CD14-positive monocyte (primary cell): ENCODE results near the gene HCST. TPM values are rescaled to one million over a fixed set of nuclear protein-coding genes. Genes with fewer than 3 reads are reported as not detected.

Source experiments
- DNase-seq, 3 donors: peaks; one replicate each; pipeline ENCODE4 v3.0.0-alpha.2; 2011 to 2022
- H2AFZ ChIP-seq: 2 replicates; pipeline ENCODE4 v1.6.0; 2012; ENCODE audit warnings: mild to moderate bottlenecking, low read depth, low read length, inconsistent platforms; ENCODE audit not compliant: insufficient read depth, poor library complexity, severe bottlenecking
- H3K27ac ChIP-seq, 2 donors: 1 replicate in 1 of 2; 2 replicates in 1 of 2; pipeline ENCODE4 v1.5.1; 2012 to 2013; ENCODE audit warnings: low read length in 2 of 2, control low read depth in 1 of 2, inconsistent platforms in 1 of 2, low read depth in 1 of 2, mild to moderate bottlenecking in 1 of 2
- H3K27me3 ChIP-seq, 2 donors: one replicate each; pipeline versions ENCODE4 v1.6.0 to v1.6.1; 2011 to 2013; ENCODE audit warnings: low read length in 2 of 2; ENCODE audit not compliant: control insufficient read depth in 2 of 2, insufficient read depth in 2 of 2
- H3K36me3 ChIP-seq, 2 donors: replicated peaks in 1 of 2; 1 replicate in 1 of 2; 2 replicates in 1 of 2; pipeline versions ENCODE4 v1.5.1 to v1.6.1; 2012 to 2013; ENCODE audit warnings: low read length in 2 of 2, control low read depth in 1 of 2, inconsistent platforms in 1 of 2, mild to moderate bottlenecking in 1 of 2; ENCODE audit not compliant: insufficient read depth in 2 of 2, control insufficient read depth in 1 of 2
- H3K4me1 ChIP-seq, 2 donors: 1 replicate in 1 of 2; 2 replicates in 1 of 2; pipeline versions ENCODE4 v1.5.1 to v1.6.1; 2012 to 2013; ENCODE audit warnings: low read length in 2 of 2, control low read depth in 1 of 2, inconsistent platforms in 1 of 2, mild to moderate bottlenecking in 1 of 2, moderate library complexity in 1 of 2; ENCODE audit not compliant: insufficient read depth in 2 of 2, control insufficient read depth in 1 of 2
- H3K4me2 ChIP-seq: replicated peaks from 2 replicates; pipeline ENCODE3; 2012; ENCODE audit warnings: low read length, moderate library complexity, mild to moderate bottlenecking; ENCODE audit not compliant: poor library complexity, severe bottlenecking; ENCODE audit errors: extremely low read depth
- H3K4me3 ChIP-seq, 3 experiments: fragments of 200-600 bp in 1 of 3; sonication (generic) in 1 of 3; replicated peaks in 1 of 3; 1 replicate in 2 of 3; 2 replicates in 1 of 3; pipeline ENCODE4 v1.5.1; 2011 to 2013; ENCODE audit warnings: low read length in 3 of 3, mild to moderate bottlenecking in 3 of 3, control low read depth in 2 of 3, low read depth in 2 of 3, inconsistent platforms in 1 of 3, moderate library complexity in 1 of 3
- H3K79me2 ChIP-seq: 2 replicates; pipeline ENCODE4 v1.6.0; 2012; ENCODE audit warnings: mild to moderate bottlenecking, control low read depth, inconsistent platforms, low read length, moderate library complexity; ENCODE audit not compliant: insufficient read depth
- H3K9ac ChIP-seq: 2 replicates; pipeline ENCODE4 v1.6.0; 2017; ENCODE audit warnings: low read length, mild to moderate bottlenecking; ENCODE audit not compliant: insufficient read depth, poor library complexity, severe bottlenecking
- H3K9me3 ChIP-seq, 2 donors: replicated peaks in 1 of 2; 1 replicate in 1 of 2; 2 replicates in 1 of 2; pipeline versions ENCODE4 v1.5.1 to v1.6.1; 2012 to 2013; ENCODE audit warnings: low read length in 2 of 2, control low read depth in 1 of 2; ENCODE audit not compliant: control insufficient read depth in 1 of 2, insufficient read depth in 1 of 2
- H4K20me1 ChIP-seq: 2 replicates; pipeline ENCODE4 v1.6.0; 2012; ENCODE audit warnings: mild to moderate bottlenecking, low read length, control low read depth, moderate library complexity; ENCODE audit not compliant: insufficient read depth
- H3K27ac Mint-ChIP-seq, 7 donors: one replicate each; pipeline ENCODE4 v1.8.0; 2020; ENCODE audit warnings: mild to moderate bottlenecking in 7 of 7, mixed read lengths in 7 of 7, moderate library complexity in 6 of 7, inconsistent platforms in 2 of 7
- H3K27me3 Mint-ChIP-seq, 3 donors: one replicate each; pipeline ENCODE4 v1.8.0; 2021 to 2022; ENCODE audit warnings: low read depth in 3 of 3, mild to moderate bottlenecking in 3 of 3, mixed read lengths in 3 of 3, moderate library complexity in 3 of 3, inconsistent platforms in 1 of 3
- H3K36me3 Mint-ChIP-seq, 2 donors: one replicate each; pipeline ENCODE4 v1.8.0; 2020; ENCODE audit warnings: mixed read lengths in 2 of 2, inconsistent platforms in 1 of 2, mild to moderate bottlenecking in 1 of 2
- H3K4me1 Mint-ChIP-seq: one replicate; pipeline ENCODE4 v1.8.0; 2020; ENCODE audit warnings: mild to moderate bottlenecking, mixed read lengths
- H3K4me3 Mint-ChIP-seq, 2 donors: one replicate each; pipeline ENCODE4 v1.8.0; 2020; ENCODE audit warnings: mild to moderate bottlenecking in 2 of 2, mixed read lengths in 2 of 2, moderate library complexity in 1 of 2
- H3K9me3 Mint-ChIP-seq, 7 donors: one replicate each; pipeline ENCODE4 v1.8.0; 2020 to 2022; ENCODE audit warnings: mixed read lengths in 7 of 7, mild to moderate bottlenecking in 6 of 7, moderate library complexity in 6 of 7, inconsistent platforms in 2 of 7
- CTCF ChIP-seq: fragments of 200-600 bp; IDR thresholded peaks from one replicate; pipeline ENCODE4 v1.8.0; 2022; ENCODE audit warnings: antibody characterized with exemption, mild to moderate bottlenecking
- WGBS: methylation state at CpG from one replicate; pipeline ENCODE4 v1.1.5; 2013; ENCODE audit warnings: missing lambda C conversion rate; ENCODE audit not compliant: insufficient coverage; 5-methylcytosine and 5-hydroxymethylcytosine counted together
- intact Hi-C, 2 donors: fragments of 100-400 bp; cut with micrococcal nuclease; formaldehyde crosslinking; loops; one replicate each; pipeline versions ENCODE4 v1.15.0 to v1.15.1; 2023
- polyA plus RNA-seq, 3 donors: library from polyadenylated mRNA; depleted of rRNA in 1 of 3; unstranded in 2 of 3; stranded (reverse) in 1 of 3; fragments of 300-500 nt in 2 of 3; fragments of >200 nt in 1 of 3; fragmentation: Illumina TruSeq in 2 of 3; gene quantifications; 1 replicate in 2 of 3; 2 replicates in 1 of 3; pipeline ENCODE4 v1.2.3, GENCODE V29; 2012 to 2021

The HCST gene
- polyA plus RNA-seq, 3 donors: 264 to 829 (median 594) TPM

- Histone ChIP-seq H3K4me2 (no peak overlapping the region), H3K27ac (peak overlapping the region in 1 of 2 donors; percentile 95), H3K27me3 (no peaks in the 10 kb centered on the region), H3K4me1 (peaks cover 24 to 35% of the 10 kb centered on the region in 2 donors), H3K9me3 (no peaks in the 10 kb centered on the region), H2AFZ (no peak overlapping the region), H3K36me3 (peaks cover 56 to 65% of the 10 kb centered on the region in 2 donors), H3K9ac (no peak overlapping the region), H3K4me3 (peak overlapping the region in 1 of 3 experiments; percentile 99), H3K79me2 (peaks cover 88% of the 10 kb centered on the region), H4K20me1 (peaks cover 79% of the 10 kb centered on the region)
- DNase-seq: no peak
- H3K9me3 Mint-ChIP-seq: peaks cover 0 to 2% (median 0%) of the 10 kb centered on the region in 7 donors
- no peaks in the 10 kb centered on the region for H3K27me3 Mint-ChIP-seq
- H3K4me3 Mint-ChIP-seq: no peak overlapping the region
- no peak overlapping the region for H3K27ac Mint-ChIP-seq
- no peak for TF ChIP-seq CTCF
- peaks cover 26% of the 10 kb centered on the region for H3K4me1 Mint-ChIP-seq
- peaks cover 58 to 65% of the 10 kb centered on the region in 2 donors for H3K36me3 Mint-ChIP-seq
- intact Hi-C loops: no loop called here
- 97% methylated on average over 12 of the region's 13 CpGs for WGBS
Observed at GRCh38 chr19:35896643-35897040, 5.7 kb upstream of the HCST start.

GRCh38 chr19:35897706-35898451, 4.5 kb upstream of the HCST start:
- H3K79me2 ChIP-seq: peaks cover 93% of the 10 kb centered on the region
- H3K4me1 ChIP-seq: peaks cover 36 to 47% of the 10 kb centered on the region in 2 donors
- TF ChIP-seq CTCF: no peak
- DNase-seq: no peak
- peak overlapping the region; percentile 100 for H3K4me2 ChIP-seq
- WGBS: 95% methylated on average over 12 of the region's 13 CpGs
- no peaks in the 10 kb centered on the region for H3K9me3 ChIP-seq
- H3K9ac ChIP-seq: peak overlapping the region; percentile 84
- H3K27me3 ChIP-seq: no peaks in the 10 kb centered on the region
- peaks cover 48 to 54% of the 10 kb centered on the region in 2 donors for H3K36me3 ChIP-seq
- peak overlapping the region; percentile 95 to 98 for H3K27ac ChIP-seq
- Mint-ChIP-seq H3K36me3 (peaks cover 52 to 55% of the 10 kb centered on the region in 2 donors), H3K4me3 (peak overlapping the region; percentile 97 to 98), H3K27me3 (peaks cover 0 to 3% (median 0%) of the 10 kb centered on the region in 3 donors), H3K9me3 (peaks cover 0 to 2% (median 0%) of the 10 kb centered on the region in 7 donors), H3K27ac (peak overlapping the region; percentile 93 to 100 (median 100)), H3K4me1 (peaks cover 38% of the 10 kb centered on the region)
- intact Hi-C loops: loop anchor here in 1 of 2 donors (2.0 kb wide), 2 partner anchors 15 kb away; no protein-coding TSS in a partner anchor
- H3K4me3 ChIP-seq: peak overlapping the region; percentile 80 to 99 (median 97)
- peaks cover 68% of the 10 kb centered on the region for H4K20me1 ChIP-seq
- no peak overlapping the region for H2AFZ ChIP-seq
